ENCODE results near the gene DCP1B. TPM values are rescaled to one million over a fixed set of nuclear protein-coding genes. Genes with fewer than 3 reads are reported as not detected.
A peak's percentile ranks its signal among the peaks of the same experiment; 100 is the strongest.

DCP1B gene
- total RNA-seq, 2 donors from 2014 or later: 7.9 to 13.2 TPM

DNA sequence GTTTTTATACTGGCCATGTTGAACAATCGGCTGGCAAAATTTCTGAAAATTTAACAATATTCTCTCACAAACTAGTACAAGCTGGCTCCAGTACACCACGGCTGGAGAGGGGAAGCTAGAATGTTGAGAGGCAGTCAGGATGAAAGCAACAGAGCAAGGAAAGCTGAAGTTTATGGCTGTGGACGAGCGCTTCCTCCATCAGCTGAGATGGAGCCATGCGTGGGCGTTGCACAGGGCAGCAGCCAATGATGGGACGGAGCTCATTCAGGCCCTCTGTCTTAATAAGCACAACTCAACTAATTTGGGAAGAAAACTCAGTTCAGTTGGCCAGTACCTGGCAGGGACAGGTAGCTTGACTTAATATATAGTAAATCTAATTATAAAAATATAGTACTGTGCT is 14.1 kb upstream of the DCP1B start:
- DNase-seq: no peak

GRCh38 chr12:2017546-2018337 is 13.5 kb upstream of the DCP1B start:
- Histone ChIP-seq H3K27me3 (no peaks in the 10 kb centered on the region), H3K4me3 (no peak overlapping the region), H3K4me1 (no peaks in the 10 kb centered on the region), H3K27ac (no peak overlapping the region), H3K36me3 (replicated peaks in 1 of 2; ENCODE audit: insufficient read depth in 1 of 2, low read depth in 2 of 2) (no peaks in the 10 kb centered on the region), H3K9me3 (no peaks in the 10 kb centered on the region)
- 57 to 69% methylated on average over 12 of the region's 12 CpGs for WGBS, 2 donors
- no peak for TF ChIP-seq POLR2A (IDR thresholded peaks at IDR 0.05)
- TF ChIP-seq, protein P1, sequence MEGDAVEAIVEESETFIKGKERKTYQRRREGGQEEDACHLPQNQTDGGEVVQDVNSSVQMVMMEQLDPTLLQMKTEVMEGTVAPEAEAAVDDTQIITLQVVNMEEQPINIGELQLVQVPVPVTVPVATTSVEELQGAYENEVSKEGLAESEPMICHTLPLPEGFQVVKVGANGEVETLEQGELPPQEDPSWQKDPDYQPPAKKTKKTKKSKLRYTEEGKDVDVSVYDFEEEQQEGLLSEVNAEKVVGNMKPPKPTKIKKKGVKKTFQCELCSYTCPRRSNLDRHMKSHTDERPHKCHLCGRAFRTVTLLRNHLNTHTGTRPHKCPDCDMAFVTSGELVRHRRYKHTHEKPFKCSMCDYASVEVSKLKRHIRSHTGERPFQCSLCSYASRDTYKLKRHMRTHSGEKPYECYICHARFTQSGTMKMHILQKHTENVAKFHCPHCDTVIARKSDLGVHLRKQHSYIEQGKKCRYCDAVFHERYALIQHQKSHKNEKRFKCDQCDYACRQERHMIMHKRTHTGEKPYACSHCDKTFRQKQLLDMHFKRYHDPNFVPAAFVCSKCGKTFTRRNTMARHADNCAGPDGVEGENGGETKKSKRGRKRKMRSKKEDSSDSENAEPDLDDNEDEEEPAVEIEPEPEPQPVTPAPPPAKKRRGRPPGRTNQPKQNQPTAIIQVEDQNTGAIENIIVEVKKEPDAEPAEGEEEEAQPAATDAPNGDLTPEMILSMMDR (IDR thresholded peaks at IDR 0.05): no peak
- DNase-seq (no peak), ATAC-seq (no peak)
- intact Hi-C loops (cut with DNase I): no loop called here

More for the DNA sequence above, 14.1 kb upstream of the DCP1B start:
- WGBS, 2 donors: 80 to 83% methylated on average over 7 of the region's 7 CpGs
- Histone ChIP-seq H3K4me1 (no peaks in the 10 kb centered on the region), H3K4me3 (no peak overlapping the region), H3K27me3 (no peaks in the 10 kb centered on the region), H3K36me3 (replicated peaks in 1 of 2; ENCODE audit: insufficient read depth in 1 of 2, low read depth in 2 of 2) (no peaks in the 10 kb centered on the region), H3K27ac (no peak overlapping the region), H3K9me3 (no peaks in the 10 kb centered on the region)
- TF ChIP-seq POLR2A (IDR thresholded peaks at IDR 0.05): no peak
- TF ChIP-seq, protein P1 (IDR thresholded peaks at IDR 0.05): no peak
- no peak for ATAC-seq
- intact Hi-C loops (cut with DNase I): no loop called here

GRCh38 chr12:2016862-2017545 is 12.7 kb upstream of the DCP1B start:
- 80 to 84% methylated on average over 9 of the region's 9 CpGs for WGBS, 2 donors
- no peak for ATAC-seq
- TF ChIP-seq, protein P1 (IDR thresholded peaks at IDR 0.05): no peak
- no peak for TF ChIP-seq POLR2A (IDR thresholded peaks at IDR 0.05)
- H3K27ac ChIP-seq: no peak overlapping the region
- no peak overlapping the region for H3K4me3 ChIP-seq
- no peak for DNase-seq
- H3K36me3 ChIP-seq (replicated peaks in 1 of 2; ENCODE audit: insufficient read depth in 1 of 2, low read depth in 2 of 2): no peaks in the 10 kb centered on the region
- no peaks in the 10 kb centered on the region for H3K27me3 ChIP-seq
- H3K4me1 ChIP-seq: no peaks in the 10 kb centered on the region
- intact Hi-C loops (cut with DNase I): no loop called here
- no peaks in the 10 kb centered on the region for H3K9me3 ChIP-seq

DNA sequence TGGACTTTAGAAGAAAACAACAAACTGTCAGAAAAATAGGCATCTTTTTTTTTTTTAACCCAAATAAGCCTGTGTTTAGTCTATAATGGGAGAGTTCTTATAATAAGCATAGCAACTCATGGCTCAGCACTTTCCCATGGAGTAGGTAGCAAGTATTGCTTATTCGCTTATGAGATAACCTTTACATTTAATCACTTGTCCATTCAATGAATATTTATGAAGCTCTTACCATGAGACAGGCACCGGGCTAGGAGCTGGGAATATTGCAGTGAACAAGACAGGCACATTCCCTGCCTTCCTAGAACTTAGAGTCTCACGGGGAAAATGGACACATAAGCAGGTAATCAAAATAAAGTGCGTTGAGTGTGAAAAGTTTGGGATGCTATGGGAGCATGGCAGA is 10.0 kb upstream of the DCP1B start:
- ATAC-seq (no peak), DNase-seq (no peak)
- TF ChIP-seq, protein P1 (IDR thresholded peaks at IDR 0.05): no peak
- no peak for TF ChIP-seq POLR2A (IDR thresholded peaks at IDR 0.05)
- Histone ChIP-seq H3K27ac (peak overlapping the region in 1 of 4 donors; percentile 43), H3K27me3 (no peaks in the 10 kb centered on the region), H3K36me3 (replicated peaks in 1 of 2; ENCODE audit: insufficient read depth in 1 of 2, low read depth in 2 of 2) (no peaks in the 10 kb centered on the region), H3K4me1 (no peaks in the 10 kb centered on the region), H3K4me3 (no peak overlapping the region), H3K9me3 (no peaks in the 10 kb centered on the region)
- 81% methylated on average over 4 of the region's 4 CpGs for WGBS, 2 donors
- intact Hi-C loops (cut with DNase I): no loop called here
